Measurements from ENCODE around the gene LGR4. TPM values are rescaled to one million over a fixed set of nuclear protein-coding genes. Genes with fewer than 3 reads are reported as not detected.
A peak's percentile ranks its signal among the peaks of the same experiment; 100 is the strongest.

LGR4 gene
- total RNA-seq, 1 experiment from 2014 or later = 37.1 TPM

DNA sequence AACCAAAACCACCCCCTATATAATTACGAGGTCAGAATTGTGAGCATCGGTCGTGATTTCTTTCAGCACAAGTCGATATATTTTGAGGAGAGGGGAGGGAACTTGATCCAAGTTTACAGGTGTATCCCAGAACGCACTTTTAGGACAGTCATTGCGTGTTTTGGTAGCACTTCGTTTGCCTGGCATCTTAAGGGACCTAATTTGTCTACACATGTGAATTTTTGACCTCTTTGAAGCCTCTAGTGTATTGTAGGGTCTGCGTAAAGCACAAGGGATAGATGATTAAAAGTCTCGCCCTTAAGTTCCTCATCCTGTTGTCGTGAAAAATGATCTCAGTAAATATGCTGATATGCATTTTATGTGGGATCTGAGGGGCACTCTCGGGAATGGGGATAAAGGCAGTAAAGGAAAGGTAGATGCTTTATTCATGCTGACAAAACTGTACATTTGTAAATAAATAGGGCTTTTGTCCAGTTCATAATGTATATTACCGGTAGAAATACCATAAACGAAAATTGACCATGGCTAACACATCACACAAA lies 108.9 kb downstream of the LGR4 start:
- H3K27ac Mint-ChIP-seq (ENCODE audit: unreplicated experiment) = peak overlapping the region; percentile 91
- no TSS peak for BruUV-seq (replicated peaks)
- peaks cover 11% of the 10 kb centered on the region for H3K36me3 Mint-ChIP-seq (ENCODE audit: insufficient read depth, unreplicated experiment)
- no peaks in the 10 kb centered on the region for H3K27me3 Mint-ChIP-seq (ENCODE audit: insufficient read depth, unreplicated experiment)
- H3K27me3 ChIP-seq (replicated peaks; ENCODE audit: control insufficient read depth, insufficient read depth, low read length) = no peaks in the 10 kb centered on the region
- TF ChIP-seq, protein P1, sequence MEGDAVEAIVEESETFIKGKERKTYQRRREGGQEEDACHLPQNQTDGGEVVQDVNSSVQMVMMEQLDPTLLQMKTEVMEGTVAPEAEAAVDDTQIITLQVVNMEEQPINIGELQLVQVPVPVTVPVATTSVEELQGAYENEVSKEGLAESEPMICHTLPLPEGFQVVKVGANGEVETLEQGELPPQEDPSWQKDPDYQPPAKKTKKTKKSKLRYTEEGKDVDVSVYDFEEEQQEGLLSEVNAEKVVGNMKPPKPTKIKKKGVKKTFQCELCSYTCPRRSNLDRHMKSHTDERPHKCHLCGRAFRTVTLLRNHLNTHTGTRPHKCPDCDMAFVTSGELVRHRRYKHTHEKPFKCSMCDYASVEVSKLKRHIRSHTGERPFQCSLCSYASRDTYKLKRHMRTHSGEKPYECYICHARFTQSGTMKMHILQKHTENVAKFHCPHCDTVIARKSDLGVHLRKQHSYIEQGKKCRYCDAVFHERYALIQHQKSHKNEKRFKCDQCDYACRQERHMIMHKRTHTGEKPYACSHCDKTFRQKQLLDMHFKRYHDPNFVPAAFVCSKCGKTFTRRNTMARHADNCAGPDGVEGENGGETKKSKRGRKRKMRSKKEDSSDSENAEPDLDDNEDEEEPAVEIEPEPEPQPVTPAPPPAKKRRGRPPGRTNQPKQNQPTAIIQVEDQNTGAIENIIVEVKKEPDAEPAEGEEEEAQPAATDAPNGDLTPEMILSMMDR (IDR thresholded peaks at IDR 0.05; ENCODE audit: insufficient read depth in 1 of 2, low read depth in 1 of 2, low read length in 1 of 2, severe bottlenecking in 1 of 2, unreplicated experiment in 1 of 2) = no peak
- H3K4me1 ChIP-seq = peaks cover 13% of the 10 kb centered on the region
- no peak for DNase-seq
- no peaks in the 10 kb centered on the region for H3K9me3 Mint-ChIP-seq (ENCODE audit: unreplicated experiment)
- no peaks in the 10 kb centered on the region for H3K9me3 ChIP-seq
- ChIA-PET CTCF (interaction anchor here (0.6 to 1.3 kb wide), 3 partner anchors 67 to 122 kb away, joined by 4 to 9 read pairs (median 7); partner anchors contain the start of gene LGR4), POLR2A (interaction anchor here (1.0 to 1.4 kb wide), 2 partner anchors 32 to 109 kb away, joined by 5 to 6 read pairs; partner anchors contain the start of gene LGR4)
- no peaks in the 10 kb centered on the region for H3K36me3 ChIP-seq (ENCODE audit: control insufficient read depth, insufficient read depth, low read length)
- intact Hi-C loops (cut with micrococcal nuclease; ENCODE audit: unreplicated experiment) = loop anchor here (1.0 kb wide), 5 partner anchors 9 to 179 kb away; no protein-coding TSS in a partner anchor
- peak overlapping the region; percentile 80 for H3K4me3 ChIP-seq (ENCODE audit: low read depth, low read length)
- H3K4me1 Mint-ChIP-seq (ENCODE audit: low read depth, unreplicated experiment) = peaks cover 30% of the 10 kb centered on the region
- H3K4me3 Mint-ChIP-seq (ENCODE audit: unreplicated experiment) = peak overlapping the region; percentile 94

DNA sequence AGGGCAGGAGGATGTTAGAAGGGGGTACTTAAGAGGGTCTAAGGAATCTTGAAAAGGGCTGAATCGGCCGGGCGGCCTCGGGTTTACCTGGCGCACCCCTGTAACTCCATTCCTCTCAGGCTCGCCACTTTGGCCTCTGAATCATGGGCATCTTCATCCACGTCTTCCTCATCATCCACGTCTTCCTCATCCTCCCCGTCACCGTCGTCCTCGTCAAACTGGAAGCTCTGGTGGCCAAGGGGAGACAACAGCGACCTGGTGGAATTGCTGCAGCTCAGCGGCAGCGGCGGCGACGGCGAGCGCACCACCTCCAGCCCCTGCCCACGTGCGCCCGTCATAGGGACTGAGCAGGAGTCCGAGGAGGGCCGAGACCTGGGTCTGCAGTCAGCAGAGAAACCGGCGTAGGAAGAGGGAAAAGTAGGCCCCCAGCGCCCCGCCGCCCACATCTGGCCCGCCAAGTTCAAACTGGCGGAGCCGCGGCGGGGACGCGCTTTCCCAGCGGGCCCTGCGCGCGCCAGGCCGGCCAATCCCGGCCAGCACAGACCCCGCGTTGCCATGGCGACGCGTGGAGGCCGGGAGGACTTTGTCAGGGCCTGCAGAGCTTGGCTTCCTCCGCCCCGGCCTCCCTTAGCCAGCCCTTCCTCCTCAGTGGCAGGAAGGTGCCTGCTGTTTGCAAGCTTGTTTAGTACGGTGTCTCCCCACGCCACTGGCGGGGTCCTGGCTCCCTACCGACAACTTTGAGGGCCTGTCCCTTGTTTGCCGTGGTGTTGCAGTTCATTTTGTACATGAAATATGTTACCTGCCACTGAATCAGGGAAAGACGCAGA lies 109.6 kb downstream of the LGR4 start, which contains the start of gene CCDC34:
Gene CCDC34 (minus strand): TSS at position 467 of the 827 bp plus-strand sequence. CDS start 21 bp downstream, at position 446.
- Histone ChIP-seq H3K4me1 (peaks cover 13% of the 10 kb centered on the region), H3K9me3 (no peaks in the 10 kb centered on the region), H3K27me3 (replicated peaks; ENCODE audit: control insufficient read depth, insufficient read depth, low read length) (no peaks in the 10 kb centered on the region), H3K36me3 (ENCODE audit: control insufficient read depth, insufficient read depth, low read length) (no peaks in the 10 kb centered on the region), H3K4me3 (ENCODE audit: low read depth, low read length) (peak within 1 kb of the TSS; percentile 80)
- peak within 1 kb of the TSS; percentile 91 for H3K27ac Mint-ChIP-seq (ENCODE audit: unreplicated experiment)
- no peaks in the 10 kb centered on the region for H3K27me3 Mint-ChIP-seq (ENCODE audit: insufficient read depth, unreplicated experiment)
- CTCF ChIA-PET = interaction anchor here (0.6 to 1.3 kb wide), 4 partner anchors 11 to 123 kb away, joined by 3 to 9 read pairs (median 6); partner anchors contain the start of gene LGR4
- no peaks in the 10 kb centered on the region for H3K9me3 Mint-ChIP-seq (ENCODE audit: unreplicated experiment)
- H3K36me3 Mint-ChIP-seq (ENCODE audit: insufficient read depth, unreplicated experiment) = peaks cover 11% of the 10 kb centered on the region
- TF ChIP-seq, protein P1 (IDR thresholded peaks at IDR 0.05; ENCODE audit: insufficient read depth in 1 of 2, low read depth in 1 of 2, low read length in 1 of 2, severe bottlenecking in 1 of 2, unreplicated experiment in 1 of 2) = no peak
- POLR2A ChIA-PET = interaction anchor here (1.0 to 1.4 kb wide), 2 partner anchors 33 to 109 kb away, joined by 5 to 6 read pairs; partner anchors contain the start of gene LGR4
- intact Hi-C loops (cut with micrococcal nuclease; ENCODE audit: unreplicated experiment) = loop anchor here (1.0 kb wide), 7 partner anchors 9 to 179 kb away; no protein-coding TSS in a partner anchor
- peaks cover 36% of the 10 kb centered on the region for H3K4me1 Mint-ChIP-seq (ENCODE audit: low read depth, unreplicated experiment)
- TSS peak; percentile 43 for BruUV-seq (replicated peaks)
- H3K4me3 Mint-ChIP-seq (ENCODE audit: unreplicated experiment) = peak within 1 kb of the TSS; percentile 94
- DNase-seq = peak; percentile 93 to 95
